ENCODE measurements around the gene PLGRKT.
"Not testable (repeated sequence)": the region's sequence is repeated elsewhere in the genome, so short reads cannot be mapped to it uniquely, and the experiment has no call there.

PLGRKT gene

GRCh38 chr9:5450359-5451091 is 12.8 kb upstream of the PLGRKT start, which contains the start of gene CD274:
Gene CD274, plus strand, starts transcription at chr9:5450542. Its CDS starts 5,572 bp downstream, at chr9:5456114.
- peak; percentile 75 to 78 for DNase-seq

GRCh38 chr9:5449521-5450358 is 12.0 kb upstream of the PLGRKT start:
- DNase-seq: no peak

- DNase-seq: no peak
Measured at GRCh38 chr9:5448461-5449435, 11.0 kb upstream of the PLGRKT start.

- DNase-seq: no peak
Measured at GRCh38 chr9:5448016-5448415, 10.3 kb upstream of the PLGRKT start.

GRCh38 chr9:5447337-5447736 is 9.6 kb upstream of the PLGRKT start:
- DNase-seq: no peak

DNA sequence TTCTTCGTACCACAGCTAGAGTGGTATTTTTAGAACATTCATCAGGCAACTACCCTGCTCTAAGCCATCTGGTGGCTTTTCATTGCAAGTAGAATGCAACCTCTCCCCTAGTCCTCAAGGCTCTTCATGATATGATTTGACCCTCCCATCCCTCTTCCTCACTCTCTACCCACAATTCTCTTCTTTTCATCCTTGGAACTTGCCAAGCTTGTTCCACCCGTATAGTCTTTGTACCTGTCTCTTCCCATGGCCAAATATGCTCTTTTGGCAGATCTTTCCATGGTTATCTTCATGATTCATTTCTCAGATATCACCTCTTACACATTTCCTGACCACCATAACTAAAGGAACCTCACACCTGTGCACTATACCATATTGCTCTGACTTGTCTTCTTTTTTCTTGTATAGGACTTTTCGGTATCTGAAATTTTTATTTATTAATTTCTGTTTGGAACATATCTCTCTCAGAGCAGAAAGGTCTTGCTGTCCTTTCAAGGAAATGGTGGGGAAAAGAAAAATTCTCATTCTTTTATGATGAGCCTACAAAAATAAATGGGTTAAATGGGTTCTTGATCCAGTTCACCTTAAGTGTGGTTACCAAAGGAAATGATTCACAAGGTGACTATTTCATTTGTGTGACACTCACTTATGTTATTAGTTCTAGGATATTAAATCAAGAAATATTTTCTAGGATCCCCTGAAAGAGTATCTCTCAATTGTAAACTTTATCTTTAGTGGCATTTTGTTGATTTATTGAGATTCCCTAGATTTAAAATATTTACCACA is 8.9 kb upstream of the PLGRKT start:
- DNase-seq: no peak

DNA sequence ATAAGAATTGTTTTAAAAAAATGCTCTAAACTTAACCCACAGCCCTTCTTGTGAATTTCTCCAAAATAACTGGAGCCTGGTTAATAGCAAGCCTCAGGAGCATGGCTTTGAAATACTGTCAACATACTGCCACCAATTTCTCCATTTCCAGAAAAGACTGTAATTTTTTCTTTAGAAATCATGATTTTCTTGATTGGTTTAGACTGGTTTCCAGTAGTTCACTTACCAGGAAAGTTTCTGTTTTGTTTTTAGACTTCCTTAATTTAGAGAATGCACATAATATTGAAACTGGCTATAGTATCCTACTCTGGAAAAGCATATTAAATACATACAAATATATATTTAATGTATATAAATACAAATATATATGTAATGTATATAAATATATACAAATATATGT is 8.2 kb upstream of the PLGRKT start:
- DNase-seq: no peak

GRCh38 chr9:5445096-5445495 is 7.4 kb upstream of the PLGRKT start:
- not testable (repeated sequence) for DNase-seq

- no peak for DNase-seq
Measured at GRCh38 chr9:5443850-5444249, 6.1 kb upstream of the PLGRKT start.

DNA sequence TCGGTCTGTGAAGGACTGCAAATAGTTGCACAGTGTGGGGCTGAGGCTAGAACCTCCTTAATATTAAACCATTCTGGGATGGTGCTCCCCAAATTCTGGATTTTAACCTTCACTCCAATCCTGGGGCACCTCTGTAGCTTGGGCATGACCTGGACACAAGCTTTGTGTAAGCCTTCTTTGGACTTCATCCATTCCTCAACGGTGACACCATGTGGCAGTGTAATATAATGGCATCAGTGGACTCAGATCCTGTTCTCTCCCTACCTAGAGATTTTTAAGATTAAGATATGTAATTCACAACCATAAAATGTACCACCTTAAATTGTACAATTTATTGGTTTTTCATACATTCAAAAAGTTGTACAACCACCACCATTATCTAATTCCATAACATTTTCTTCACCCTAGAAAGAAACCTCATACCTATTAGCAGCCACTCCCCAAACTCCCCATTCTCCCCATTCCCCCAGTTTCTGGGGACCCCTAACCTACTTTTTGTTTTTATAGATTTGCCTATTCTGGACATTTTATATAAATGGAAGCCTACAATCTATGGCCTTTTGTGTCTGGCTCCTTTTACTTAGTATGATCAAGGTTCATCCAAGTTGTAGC is 4.8 kb upstream of the PLGRKT start:
- no peak for DNase-seq

GRCh38 chr9:5441043-5441442 is 3.3 kb upstream of the PLGRKT start:
- no peak for DNase-seq

GRCh38 chr9:5440426-5440825 is 2.7 kb upstream of the PLGRKT start:
- no peak for DNase-seq

DNA sequence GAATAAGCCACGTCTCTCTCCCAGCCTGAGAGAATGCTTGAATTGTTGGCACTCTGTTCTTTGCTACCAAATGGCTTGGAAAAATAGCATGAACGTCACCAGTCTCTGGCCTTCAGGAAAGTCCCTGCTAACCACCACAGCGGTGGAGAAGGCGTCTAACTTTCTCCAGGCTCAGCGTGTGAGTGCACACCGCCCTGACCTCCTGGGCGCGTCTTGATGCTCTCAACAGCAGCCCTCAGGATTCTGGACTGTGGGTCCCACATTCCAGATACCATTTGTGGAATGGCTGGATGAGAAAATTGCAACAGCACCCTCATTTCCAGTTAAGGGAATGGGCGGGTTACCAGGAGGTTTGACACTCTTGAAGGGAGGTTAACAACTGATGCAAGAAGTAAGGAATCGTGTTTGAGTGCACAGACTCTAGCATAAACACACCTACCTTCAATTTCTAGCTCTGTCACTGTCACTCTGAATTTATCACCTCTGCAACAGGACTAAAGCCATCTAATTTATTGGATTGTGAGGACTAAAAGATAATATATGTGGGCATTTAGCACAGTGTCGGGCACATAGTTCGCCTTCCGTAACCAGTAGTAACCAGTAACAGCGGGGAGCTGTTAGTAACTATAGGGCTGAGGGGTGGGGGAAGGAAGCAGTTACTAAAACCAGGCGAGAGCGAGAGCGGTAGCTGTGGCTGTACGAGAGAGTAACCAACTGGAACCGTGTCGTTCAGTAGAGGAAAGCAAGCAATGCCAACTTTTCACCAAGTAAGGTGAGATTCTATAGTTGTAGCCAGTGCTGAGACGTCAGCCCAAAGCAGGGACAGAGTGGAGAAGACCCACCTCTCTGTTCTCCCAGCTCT is 807 bp upstream of the PLGRKT start:
- DNase-seq: peak; percentile 48 to 49

DNA sequence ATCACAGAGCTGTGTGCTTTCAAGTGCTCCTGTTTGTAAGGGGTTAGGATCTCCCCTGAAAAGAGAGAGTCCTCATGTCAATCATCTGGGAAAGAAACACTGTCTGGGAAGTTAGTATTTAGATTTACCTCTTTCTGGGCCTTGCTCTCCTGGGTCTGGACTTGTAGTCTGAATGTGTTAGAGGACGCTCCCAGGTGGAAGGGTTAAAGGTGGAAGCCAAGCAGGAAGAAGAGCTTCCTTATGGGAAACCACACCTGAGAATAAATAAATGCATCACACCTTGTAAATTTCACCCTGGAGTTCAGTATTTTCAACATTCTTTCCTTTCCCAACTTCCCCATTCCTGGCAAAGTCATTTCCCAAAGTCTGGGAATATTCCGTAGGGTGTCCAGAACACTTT is 1.3 kb downstream of the PLGRKT start:
- DNase-seq: no peak

DNA sequence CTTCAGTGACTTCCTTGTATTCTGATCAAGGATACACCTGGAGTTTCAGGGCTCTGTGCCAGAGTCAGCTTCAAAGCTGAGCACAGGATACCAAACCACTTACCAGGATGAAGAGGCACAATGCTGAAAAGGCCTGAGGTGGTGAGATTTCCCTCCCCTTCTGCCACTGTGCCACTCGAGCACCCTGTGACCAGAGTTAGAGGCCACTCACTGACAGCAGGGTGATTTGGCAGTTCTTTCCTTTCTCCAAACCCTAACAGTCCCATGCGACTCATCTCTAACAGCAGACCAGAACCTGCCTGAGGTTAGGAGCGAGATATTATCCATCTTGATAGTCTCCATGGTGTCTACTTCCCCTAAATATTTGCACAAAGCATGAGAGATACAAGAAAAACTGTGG is 1.8 kb downstream of the PLGRKT start:
- no peak for DNase-seq

- not testable (repeated sequence) for DNase-seq
Measured at GRCh38 chr9:5433841-5434810, 3.6 kb downstream of the PLGRKT start.

DNA sequence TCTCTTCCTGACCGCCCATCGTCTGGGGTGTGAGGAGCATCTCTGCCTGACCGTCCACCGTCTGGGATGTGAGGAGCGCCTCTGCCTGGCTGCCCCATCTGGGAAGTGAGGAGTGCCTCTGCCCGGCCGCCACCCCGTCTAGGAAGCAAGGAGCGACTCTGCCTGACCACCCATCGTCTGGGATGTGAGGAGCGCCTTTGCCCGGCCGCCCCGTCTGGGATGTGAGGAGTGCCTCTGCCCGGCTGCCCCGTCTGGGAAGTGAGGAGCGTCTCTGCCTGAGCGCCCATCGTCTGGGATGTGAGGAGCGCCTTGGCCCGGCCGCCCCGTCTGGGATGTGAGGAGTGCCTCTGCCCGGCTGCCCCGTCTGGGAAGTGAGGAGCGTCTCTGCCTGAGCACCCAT is 4.4 kb downstream of the PLGRKT start:
- not testable (repeated sequence) for DNase-seq

DNA sequence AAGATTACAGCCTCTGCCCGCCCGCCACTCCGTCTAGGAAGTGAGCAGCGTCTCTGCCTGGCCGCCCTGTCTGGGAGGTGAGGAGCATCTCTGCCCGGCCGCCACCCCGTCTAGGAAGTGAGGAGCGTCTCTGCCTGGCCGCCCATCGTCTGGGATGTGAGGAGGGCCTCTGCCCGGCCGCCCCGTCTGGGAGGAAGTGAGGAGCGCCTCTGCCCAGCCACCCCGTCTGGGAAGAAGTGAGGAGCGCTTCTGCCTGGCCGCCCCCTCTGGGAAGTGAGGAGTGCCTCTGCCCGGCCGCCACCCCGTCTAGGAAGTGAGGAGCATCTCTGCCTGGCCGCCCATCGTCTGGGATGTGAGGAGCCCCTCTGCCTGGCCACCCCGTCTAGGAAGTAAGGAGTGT is 4.8 kb downstream of the PLGRKT start:
- DNase-seq: not testable (repeated sequence)

DNA sequence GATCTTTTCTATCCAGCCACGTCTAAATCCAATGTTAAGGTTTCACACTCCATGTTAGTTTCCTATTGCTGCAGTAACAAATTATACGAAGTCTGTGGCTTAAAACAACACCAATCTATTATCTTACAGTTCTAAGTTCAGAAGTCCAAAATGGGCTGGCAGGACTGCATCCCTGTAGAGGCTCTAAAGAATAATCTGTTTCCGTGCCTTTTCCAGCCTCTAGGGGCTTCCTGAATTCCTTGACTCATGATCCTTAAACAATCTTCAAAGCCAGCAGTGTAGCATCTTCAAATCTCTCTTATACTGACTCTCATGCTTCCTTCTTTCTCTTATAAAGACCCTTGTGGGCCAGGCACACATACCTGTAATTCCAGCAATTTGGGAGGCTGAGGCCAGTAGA is 6.8 kb downstream of the PLGRKT start:
- no peak for DNase-seq

Measured in activated CD4-positive, alpha-beta T cell treated with anti-CD3 and anti-CD28 coated beads, Interleukin-2, amount 50 U/mL, for 4 hours (primary cell).